T1000 (cell line): ENCODE data around the gene MAP7.

Experiments used
- DNase-seq: peaks from one replicate; lab custom pipeline; 2025; ENCODE audit warnings: mixed read lengths; lab: John Stamatoyannopoulos, UW

Gene MAP7

GRCh38 chr6:136529710-136530109 lies 20.5 kb downstream of the MAP7 start:
- DNase-seq = no peak

DNA sequence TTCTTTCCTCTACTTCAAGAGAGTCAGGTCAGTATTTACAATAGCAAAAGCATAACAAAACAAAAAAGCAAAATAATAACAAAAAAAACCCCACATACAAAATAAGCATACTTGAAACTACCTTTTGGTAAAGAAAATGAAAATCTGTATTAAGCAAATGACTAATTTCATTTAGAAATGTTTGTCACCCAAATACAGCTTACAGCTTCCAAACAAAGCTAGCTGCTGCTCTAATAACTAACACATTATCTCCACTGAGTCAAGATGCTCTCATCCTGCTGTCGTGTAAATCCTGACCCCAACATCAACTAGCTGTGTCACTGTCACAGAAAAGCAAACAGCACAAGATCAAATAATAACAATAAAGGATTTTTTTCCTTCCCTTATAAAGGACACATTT lies 21.7 kb downstream of the MAP7 start:
- no peak for DNase-seq

- DNase-seq = no peak
These were observed 22.4 kb downstream of the MAP7 start for GRCh38 chr6:136527831-136528230.

DNA sequence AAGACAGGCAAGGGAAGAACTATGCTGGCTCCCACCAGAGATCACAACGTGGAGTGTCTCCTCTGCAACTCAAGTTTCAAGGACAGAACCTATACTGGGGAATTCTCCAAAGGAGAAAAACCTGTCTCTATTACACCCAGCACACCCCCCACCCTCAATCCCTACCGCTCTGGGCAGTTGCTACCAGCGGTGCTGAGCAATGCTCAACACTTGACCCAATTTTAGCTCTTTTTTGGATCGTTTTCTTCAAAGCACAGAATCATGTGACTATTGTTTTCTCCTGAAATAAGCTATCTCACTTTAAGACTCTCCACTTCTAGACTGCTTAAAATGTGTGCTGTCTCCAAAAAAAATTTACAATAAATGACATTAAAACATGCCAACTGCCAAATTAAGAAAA lies 23.3 kb downstream of the MAP7 start:
- DNase-seq = no peak

DNA sequence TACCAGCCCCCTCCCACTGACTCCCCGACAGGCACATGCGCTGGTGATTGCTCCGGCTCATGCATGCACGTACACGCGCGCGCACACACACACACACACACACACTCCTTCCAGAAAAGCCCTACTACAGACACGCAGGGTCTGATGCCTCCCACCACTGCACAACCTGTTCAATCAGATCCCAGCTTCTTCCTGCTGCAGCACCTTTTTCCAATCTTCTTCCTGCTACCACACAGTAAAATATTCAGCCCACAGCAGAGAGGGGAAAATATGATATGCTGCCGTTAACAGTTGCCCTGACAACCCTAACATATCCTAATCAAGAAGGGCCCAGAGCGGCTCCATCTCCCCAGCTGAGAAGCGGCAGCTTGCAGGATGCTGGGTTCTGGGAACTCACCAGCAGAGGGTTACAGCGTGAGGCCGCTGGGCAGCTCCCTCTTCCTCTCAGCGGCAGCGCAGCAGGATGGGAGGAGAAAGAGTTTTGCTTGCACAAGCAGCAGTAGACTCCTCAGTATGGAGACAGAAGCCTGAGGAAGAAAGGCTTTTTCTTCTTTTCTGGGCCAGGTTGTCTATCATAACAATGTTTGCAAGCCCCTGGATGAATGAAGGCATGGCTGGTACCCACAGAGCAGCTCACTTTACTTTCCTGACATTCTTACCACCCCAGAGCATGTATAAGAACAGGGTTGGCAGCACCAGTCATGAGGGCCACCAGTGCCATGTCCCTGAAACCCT lies 23.9 kb downstream of the MAP7 start:
- no peak for DNase-seq

- no peak for DNase-seq
These were observed 24.5 kb downstream of the MAP7 start for GRCh38 chr6:136525586-136526195.

DNA sequence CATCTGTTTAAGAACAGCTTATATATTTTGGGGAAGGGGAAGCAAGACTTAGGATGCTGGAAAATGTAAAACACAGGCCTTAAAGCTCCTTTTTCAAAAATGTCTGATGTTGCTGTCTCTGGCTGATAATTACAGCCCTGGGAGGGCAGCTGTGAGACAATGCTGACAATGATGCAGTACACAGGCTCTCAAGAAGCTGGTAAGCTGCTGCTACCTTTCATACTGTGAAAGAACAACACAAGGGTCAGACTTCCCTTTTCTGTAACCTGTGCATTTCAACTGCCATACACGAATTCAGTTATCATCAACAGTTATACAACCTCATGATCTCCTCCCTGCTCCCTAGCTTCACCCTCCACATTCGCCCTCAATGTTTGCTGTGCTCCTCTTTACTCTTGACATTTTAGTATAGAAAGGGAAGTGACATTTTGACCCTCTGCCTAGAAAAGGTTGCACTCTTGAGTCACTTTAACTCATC lies 25.2 kb downstream of the MAP7 start:
- DNase-seq = no peak

DNA sequence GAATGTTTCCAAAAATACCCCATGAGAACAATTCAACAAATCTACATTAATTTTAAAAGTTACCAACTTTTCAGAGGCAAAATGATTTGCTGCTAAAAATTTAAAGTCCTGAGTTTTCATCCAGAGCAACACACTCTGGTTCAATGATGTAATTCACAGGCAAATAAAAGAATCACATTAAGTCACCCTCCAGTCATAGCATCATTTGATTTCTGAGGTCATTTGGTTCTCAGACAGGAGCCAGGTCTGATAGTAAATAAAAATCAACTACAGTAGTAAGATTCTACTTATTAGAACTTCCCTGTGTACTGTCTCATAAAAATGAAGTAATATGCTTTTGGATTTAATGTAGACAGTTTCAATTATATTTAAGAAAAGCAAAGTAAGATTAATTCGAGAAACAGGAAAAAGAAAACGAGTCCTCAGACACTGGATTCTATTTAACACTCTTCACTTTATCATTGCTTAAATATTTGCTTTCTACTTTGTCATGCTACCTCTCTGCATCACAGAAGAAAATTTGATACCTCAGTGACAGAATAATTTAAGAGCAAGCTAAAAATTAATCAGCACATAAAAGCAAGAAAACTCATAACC lies 25.8 kb downstream of the MAP7 start:
- DNase-seq = no peak

- no peak for DNase-seq
These were observed 27.0 kb downstream of the MAP7 start for GRCh38 chr6:136523196-136523595.

- no peak for DNase-seq
These were observed 27.6 kb downstream of the MAP7 start for GRCh38 chr6:136522636-136523035.

DNA sequence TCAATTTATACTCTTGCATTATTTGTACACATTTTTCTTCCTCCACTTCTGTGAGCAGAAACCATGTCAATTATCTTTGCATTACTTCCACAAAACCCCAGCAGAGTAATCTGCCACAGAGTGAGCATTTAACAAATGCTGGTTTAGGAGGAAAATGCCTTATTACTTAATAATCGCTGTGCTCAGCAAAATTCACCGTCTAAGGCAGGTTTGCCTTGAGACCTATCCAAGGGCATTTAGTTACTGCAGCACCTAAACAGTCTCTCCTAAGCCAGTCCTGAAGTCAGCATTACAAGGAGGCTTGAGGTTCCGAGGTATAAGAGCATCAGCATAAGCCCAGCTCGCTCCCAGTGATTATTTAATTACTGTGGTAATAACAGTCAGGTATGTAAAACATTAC lies 28.3 kb downstream of the MAP7 start:
- DNase-seq = no peak

DNA sequence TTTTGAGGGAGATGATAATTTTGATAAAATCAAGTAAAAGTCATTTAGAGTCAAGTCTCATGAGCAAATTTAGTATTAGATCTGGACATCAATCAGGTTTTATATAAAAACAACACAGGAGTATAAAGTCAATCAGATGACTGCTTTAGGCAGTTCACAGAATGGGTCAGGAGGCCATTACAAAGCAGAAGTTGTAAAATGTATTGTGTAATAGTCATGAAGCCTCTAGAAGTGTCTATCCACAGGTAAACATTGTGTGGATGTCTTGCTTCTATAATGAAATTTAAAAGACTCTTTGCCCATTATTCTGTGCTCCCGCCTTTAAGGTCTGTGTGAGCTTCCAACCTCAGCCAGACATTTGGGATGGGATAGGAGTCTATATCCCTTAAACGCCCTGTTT lies 28.8 kb downstream of the MAP7 start:
- no peak for DNase-seq

GRCh38 chr6:136520517-136520916 lies 29.7 kb downstream of the MAP7 start:
- no peak for DNase-seq

- DNase-seq = no peak
These were observed 32.6 kb downstream of the MAP7 start for GRCh38 chr6:136517582-136517981.

- no peak for DNase-seq
These were observed 33.2 kb downstream of the MAP7 start for GRCh38 chr6:136517002-136517401.

GRCh38 chr6:136514591-136514990 lies 35.6 kb downstream of the MAP7 start:
- DNase-seq = no peak

GRCh38 chr6:136511926-136512325 lies 38.3 kb downstream of the MAP7 start:
- no peak for DNase-seq

GRCh38 chr6:136511397-136511796 lies 38.8 kb downstream of the MAP7 start:
- no peak for DNase-seq

- no peak for DNase-seq
These were observed 39.4 kb downstream of the MAP7 start for GRCh38 chr6:136510782-136511181.

DNA sequence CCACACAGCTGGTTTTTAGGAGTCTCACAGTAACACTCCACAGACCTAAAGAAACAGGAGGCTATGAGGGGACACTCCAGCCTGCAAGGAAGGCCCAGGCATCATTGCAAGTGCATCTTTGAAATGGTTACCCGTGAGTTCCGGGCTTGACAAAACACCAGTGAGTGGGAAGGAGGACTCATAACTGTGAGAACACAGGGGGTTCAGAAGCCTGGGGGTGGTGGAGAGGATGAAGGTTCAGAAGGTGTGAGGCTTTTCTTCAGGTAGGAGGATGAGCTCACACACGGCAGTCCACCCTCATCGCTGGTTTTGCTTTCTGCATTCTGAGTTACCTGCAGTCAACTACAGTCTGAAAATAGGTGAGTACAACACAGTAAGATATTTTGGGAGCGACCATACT lies 39.9 kb downstream of the MAP7 start:
- no peak for DNase-seq

GRCh38 chr6:136508725-136509392 lies 41.4 kb downstream of the MAP7 start:
- DNase-seq = no peak

GRCh38 chr6:136506124-136506799 lies 44.0 kb downstream of the MAP7 start:
- no peak for DNase-seq
